NB4 (cell line): ENCODE measurements around the gene INCA1.

ENCODE experiments used
- MYC ChIP-seq: IDR thresholded peaks from 2 replicates; pipeline ENCODE4 v1.6.1; 2011; ENCODE audit warnings: low read depth, low read length
- POLR2A ChIP-seq: IDR thresholded peaks from 2 replicates; pipeline ENCODE4 v1.6.1; 2011; ENCODE audit warnings: mild to moderate bottlenecking; ENCODE audit not compliant: insufficient read length; ENCODE audit errors: extremely low read depth
- TF ChIP-seq, protein P1 (sequence below): IDR thresholded peaks from one replicate; pipeline ENCODE4 v1.5.1; 2012; ENCODE audit warnings: low read depth, low read length
- TF ChIP-seq, protein P2 (sequence below): IDR thresholded peaks from 2 replicates; pipeline ENCODE4 v1.6.1; 2011; ENCODE audit warnings: low read depth, low read length

- TF ChIP-seq, protein P1, sequence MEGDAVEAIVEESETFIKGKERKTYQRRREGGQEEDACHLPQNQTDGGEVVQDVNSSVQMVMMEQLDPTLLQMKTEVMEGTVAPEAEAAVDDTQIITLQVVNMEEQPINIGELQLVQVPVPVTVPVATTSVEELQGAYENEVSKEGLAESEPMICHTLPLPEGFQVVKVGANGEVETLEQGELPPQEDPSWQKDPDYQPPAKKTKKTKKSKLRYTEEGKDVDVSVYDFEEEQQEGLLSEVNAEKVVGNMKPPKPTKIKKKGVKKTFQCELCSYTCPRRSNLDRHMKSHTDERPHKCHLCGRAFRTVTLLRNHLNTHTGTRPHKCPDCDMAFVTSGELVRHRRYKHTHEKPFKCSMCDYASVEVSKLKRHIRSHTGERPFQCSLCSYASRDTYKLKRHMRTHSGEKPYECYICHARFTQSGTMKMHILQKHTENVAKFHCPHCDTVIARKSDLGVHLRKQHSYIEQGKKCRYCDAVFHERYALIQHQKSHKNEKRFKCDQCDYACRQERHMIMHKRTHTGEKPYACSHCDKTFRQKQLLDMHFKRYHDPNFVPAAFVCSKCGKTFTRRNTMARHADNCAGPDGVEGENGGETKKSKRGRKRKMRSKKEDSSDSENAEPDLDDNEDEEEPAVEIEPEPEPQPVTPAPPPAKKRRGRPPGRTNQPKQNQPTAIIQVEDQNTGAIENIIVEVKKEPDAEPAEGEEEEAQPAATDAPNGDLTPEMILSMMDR, result no peak
- TF ChIP-seq MYC (no peak), POLR2A (no peak)
- TF ChIP-seq, protein P2, sequence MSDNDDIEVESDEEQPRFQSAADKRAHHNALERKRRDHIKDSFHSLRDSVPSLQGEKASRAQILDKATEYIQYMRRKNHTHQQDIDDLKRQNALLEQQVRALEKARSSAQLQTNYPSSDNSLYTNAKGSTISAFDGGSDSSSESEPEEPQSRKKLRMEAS, result no peak
These were observed 23.8 kb downstream of the INCA1 start for GRCh38 chr17:4973256-4974114.
